ENCODE measurements around the gene SENP1.

The SENP1 gene

DNA sequence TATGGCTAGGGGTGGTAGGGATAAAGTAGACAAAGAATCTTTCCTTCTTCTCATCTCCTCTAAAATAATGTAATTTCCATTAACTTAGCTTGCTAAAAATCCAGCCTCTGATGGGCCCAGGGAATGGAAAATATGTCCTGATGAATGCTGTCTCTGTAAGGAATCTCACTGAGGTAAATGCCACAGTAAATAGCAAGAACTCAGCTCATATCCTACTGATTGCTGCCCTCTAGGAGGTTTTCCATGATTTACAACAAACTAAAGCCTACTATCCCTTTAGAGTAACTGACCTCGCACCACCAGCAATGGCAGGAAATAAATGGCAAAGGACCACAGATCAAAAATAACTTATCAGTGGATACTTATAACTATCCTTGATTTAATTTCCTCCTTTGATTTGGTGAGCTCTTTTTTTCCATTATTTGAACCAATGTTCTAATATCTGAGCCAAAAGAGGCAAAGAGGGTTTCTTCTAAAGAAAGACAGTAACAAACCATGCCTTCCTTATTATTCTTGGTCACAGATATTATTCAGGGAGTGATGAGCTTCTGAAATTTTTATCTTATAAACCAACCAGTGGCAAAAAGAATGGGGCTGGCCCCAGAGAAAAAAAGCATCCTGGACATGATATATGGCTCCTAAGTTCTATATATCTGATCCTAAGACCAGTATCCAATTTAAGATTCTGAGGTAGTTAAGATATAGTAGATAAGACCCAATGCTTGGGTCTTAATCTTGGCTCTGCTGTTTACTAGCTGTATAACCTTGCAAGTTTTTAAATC lies 43.8 kb downstream of the SENP1 start:
- no peak for ATAC-seq
- DNase-seq = no peak
- peaks cover 6 to 12% of the 10 kb centered on the region in 2 donors for H3K9me3 Mint-ChIP-seq
- H3K27ac Mint-ChIP-seq = no peak overlapping the region
- H3K4me1 Mint-ChIP-seq = no peaks in the 10 kb centered on the region
- no peaks in the 10 kb centered on the region for H3K27me3 Mint-ChIP-seq
- H3K4me3 Mint-ChIP-seq = no peak overlapping the region

- H3K9me3 Mint-ChIP-seq = peaks cover 6 to 12% of the 10 kb centered on the region in 2 donors
- no peak for ATAC-seq
Measured at GRCh38 chr12:48060474-48060873, 45.4 kb downstream of the SENP1 start.

GRCh38 chr12:48058771-48059170 lies 47.1 kb downstream of the SENP1 start:
- DNase-seq (no peak), ATAC-seq (no peak)
- Mint-ChIP-seq H3K4me1 (no peaks in the 10 kb centered on the region), H3K9me3 (peaks cover 6 to 12% of the 10 kb centered on the region in 2 donors), H3K27ac (no peak overlapping the region), H3K4me3 (no peak overlapping the region), H3K27me3 (no peaks in the 10 kb centered on the region)

More at GRCh38 chr12:48060474-48060873, 45.4 kb downstream of the SENP1 start:
- no peak for DNase-seq
- Mint-ChIP-seq H3K4me3 (no peak overlapping the region), H3K27me3 (no peaks in the 10 kb centered on the region), H3K4me1 (no peaks in the 10 kb centered on the region), H3K27ac (no peak overlapping the region)

- peak; percentile 70 for ATAC-seq
- no peak overlapping the region for H3K4me3 Mint-ChIP-seq
- H3K27ac Mint-ChIP-seq = no peak overlapping the region
- DNase-seq = no peak
- peaks cover 0 to 12% of the 10 kb centered on the region in 2 donors for H3K9me3 Mint-ChIP-seq
- H3K27me3 Mint-ChIP-seq = no peaks in the 10 kb centered on the region
- H3K4me1 Mint-ChIP-seq = no peaks in the 10 kb centered on the region
Measured at GRCh38 chr12:48054955-48055821, 50.7 kb downstream of the SENP1 start.

- H3K4me1 Mint-ChIP-seq = no peaks in the 10 kb centered on the region
- H3K4me3 Mint-ChIP-seq = no peak overlapping the region
- no peaks in the 10 kb centered on the region for H3K27me3 Mint-ChIP-seq
- H3K9me3 Mint-ChIP-seq = peaks cover 0 to 7% of the 10 kb centered on the region in 2 donors
- no peak for ATAC-seq
- no peak for DNase-seq
- no peak overlapping the region for H3K27ac Mint-ChIP-seq
Measured at GRCh38 chr12:48053883-48054282, 52.0 kb downstream of the SENP1 start.

GRCh38 chr12:48053122-48053521 lies 52.8 kb downstream of the SENP1 start:
- DNase-seq = no peak
- no peak overlapping the region for H3K4me3 Mint-ChIP-seq
- no peaks in the 10 kb centered on the region for H3K9me3 Mint-ChIP-seq
- no peaks in the 10 kb centered on the region for H3K27me3 Mint-ChIP-seq
- ATAC-seq = no peak
- no peak overlapping the region for H3K27ac Mint-ChIP-seq
- H3K4me1 Mint-ChIP-seq = no peaks in the 10 kb centered on the region

DNA sequence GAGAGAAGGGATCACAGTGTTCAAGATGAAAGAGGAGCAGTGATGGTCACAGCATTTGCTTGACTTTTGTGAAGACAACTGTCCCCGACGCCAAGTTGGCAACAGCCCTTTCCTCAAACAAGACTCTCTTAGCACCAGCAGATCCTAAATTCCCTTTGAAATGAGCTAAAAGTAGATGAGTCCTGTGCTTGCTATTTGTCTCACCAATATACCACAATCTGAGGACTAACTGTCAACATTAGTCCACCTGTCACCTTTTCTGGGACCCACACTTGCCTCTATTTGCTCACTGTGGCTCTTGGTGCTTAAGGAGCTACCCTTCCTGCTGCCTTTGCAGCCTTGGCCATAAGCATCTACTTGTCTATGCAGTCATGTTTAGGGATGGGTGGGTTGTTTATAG lies 54.2 kb downstream of the SENP1 start:
- Mint-ChIP-seq H3K4me1 (no peaks in the 10 kb centered on the region), H3K4me3 (no peak overlapping the region), H3K27ac (no peak overlapping the region), H3K9me3 (no peaks in the 10 kb centered on the region), H3K27me3 (no peaks in the 10 kb centered on the region)
- DNase-seq (no peak), ATAC-seq (no peak)

- H3K4me3 Mint-ChIP-seq = no peak overlapping the region
- no peaks in the 10 kb centered on the region for H3K9me3 Mint-ChIP-seq
- H3K27me3 Mint-ChIP-seq = no peaks in the 10 kb centered on the region
- H3K4me1 Mint-ChIP-seq = no peaks in the 10 kb centered on the region
- DNase-seq (no peak), ATAC-seq (no peak)
- peak overlapping the region in 1 of 2 donors; percentile 17 for H3K27ac Mint-ChIP-seq
Measured at GRCh38 chr12:48050174-48050573, 55.7 kb downstream of the SENP1 start.

GRCh38 chr12:48045965-48046518 lies 59.8 kb downstream of the SENP1 start:
- peaks cover 6% of the 10 kb centered on the region for H3K4me1 Mint-ChIP-seq
- no peaks in the 10 kb centered on the region for H3K27me3 Mint-ChIP-seq
- peak; percentile 53 for ATAC-seq
- H3K4me3 Mint-ChIP-seq = no peak overlapping the region
- DNase-seq = no peak
- H3K9me3 Mint-ChIP-seq = no peaks in the 10 kb centered on the region
- H3K27ac Mint-ChIP-seq = peak overlapping the region in 1 of 2 donors; percentile 82

DNA sequence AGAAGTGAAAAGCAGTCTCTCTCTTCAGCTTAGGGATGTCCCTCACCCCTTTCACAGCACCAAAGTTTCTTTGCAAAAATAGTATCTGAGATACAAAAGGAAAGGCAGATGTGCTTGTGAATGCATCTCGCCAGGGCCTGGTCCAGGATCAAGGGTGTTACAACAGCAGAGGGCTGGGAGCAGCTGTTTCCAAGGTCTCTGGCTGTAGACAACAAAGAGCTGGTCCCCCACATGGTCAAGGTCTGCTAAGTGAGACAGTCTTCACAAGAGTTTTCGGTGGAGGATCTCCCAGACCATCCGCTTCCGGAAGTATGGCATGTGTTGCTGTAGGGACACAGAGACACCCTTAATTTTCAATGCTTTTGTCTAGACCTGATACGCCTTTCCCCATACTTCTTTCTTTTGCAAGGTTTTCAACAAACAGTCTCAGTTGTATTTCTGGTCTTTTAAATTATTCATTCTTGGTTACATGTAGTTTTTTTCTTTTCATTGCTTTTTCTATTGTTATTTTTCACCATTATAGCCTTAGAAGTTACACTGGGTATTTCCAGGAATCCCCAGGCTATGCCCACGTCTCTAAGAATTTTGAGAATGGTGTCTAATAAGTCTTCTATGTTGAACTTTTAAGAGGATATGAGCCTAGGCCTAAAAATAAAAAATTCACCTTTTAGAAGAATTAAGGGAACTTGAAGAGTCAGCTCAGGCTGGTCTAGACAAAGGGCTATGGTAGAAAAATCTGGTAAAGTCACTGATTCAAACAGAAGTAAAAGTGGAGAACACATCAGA lies 60.6 kb downstream of the SENP1 start:
- ATAC-seq = no peak
- Mint-ChIP-seq H3K27ac (no peak overlapping the region), H3K4me3 (no peak overlapping the region), H3K27me3 (no peaks in the 10 kb centered on the region), H3K4me1 (peaks cover 6% of the 10 kb centered on the region), H3K9me3 (no peaks in the 10 kb centered on the region)
- no peak for DNase-seq

DNA sequence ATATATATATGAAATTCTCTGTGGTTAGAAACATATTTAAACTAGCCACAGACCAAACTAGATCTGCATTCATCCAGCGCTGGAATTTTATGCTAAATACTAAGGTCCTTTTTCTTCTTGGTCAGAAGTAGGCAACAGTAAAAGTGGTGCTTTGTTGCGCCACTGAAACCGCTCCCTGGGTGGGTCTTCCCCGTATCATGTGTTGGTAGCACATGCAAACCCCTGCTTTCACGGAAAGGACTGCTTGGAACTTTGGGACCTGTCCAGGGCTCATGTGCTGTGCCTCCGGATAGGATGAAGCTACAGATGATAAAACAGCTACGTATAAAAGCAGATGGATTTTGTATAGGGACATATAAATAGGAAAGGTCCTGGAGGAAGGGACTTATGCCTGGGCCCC lies 61.5 kb downstream of the SENP1 start:
- H3K4me1 Mint-ChIP-seq = peaks cover 6% of the 10 kb centered on the region
- no peak for DNase-seq
- H3K4me3 Mint-ChIP-seq = no peak overlapping the region
- H3K27me3 Mint-ChIP-seq = no peaks in the 10 kb centered on the region
- H3K9me3 Mint-ChIP-seq = no peaks in the 10 kb centered on the region
- ATAC-seq = no peak
- H3K27ac Mint-ChIP-seq = no peak overlapping the region

- no peak overlapping the region for H3K4me3 Mint-ChIP-seq
- no peaks in the 10 kb centered on the region for H3K27me3 Mint-ChIP-seq
- no peak overlapping the region for H3K27ac Mint-ChIP-seq
- H3K9me3 Mint-ChIP-seq = no peaks in the 10 kb centered on the region
- DNase-seq (no peak), ATAC-seq (no peak)
- H3K4me1 Mint-ChIP-seq = peaks cover 6% of the 10 kb centered on the region
Measured at GRCh38 chr12:48043771-48044170, 62.1 kb downstream of the SENP1 start.

DNA sequence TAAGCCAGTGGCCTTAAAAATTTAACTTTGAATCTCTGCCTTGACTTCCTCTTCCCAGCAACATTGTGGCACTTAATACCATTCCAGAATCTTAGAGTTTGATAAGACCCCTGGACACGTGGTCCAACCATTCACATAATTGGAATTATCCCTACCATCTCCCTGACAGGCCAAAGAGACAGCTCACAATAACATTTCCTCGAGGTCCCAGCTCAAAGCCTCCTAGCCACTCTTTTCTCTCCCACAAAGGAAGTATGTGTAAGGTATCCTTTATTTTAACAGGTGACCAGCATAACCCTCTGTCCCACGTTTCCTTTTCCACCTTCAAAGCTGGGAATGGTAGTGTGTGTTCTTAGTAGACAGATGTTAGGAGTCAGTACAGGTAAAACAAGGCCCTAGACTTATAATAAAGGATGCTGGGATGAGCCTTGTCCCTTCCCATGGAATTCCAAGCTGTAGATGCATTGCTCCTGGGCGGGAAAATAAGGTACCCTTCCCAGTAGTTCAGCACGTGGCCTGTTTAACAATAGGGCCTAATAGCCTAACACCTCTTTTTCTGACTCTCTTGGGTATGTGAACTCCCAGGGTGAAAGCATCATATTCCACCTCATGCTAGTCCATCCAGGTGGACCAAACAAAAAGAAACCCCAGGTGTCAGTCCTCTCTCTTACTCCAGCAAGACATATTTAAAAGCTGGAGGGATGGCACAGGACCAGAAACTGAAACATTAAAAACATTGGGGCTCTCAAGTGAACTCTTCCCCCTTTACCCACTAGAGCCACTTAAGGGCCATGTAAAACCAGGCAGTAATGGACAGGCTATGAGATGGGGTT lies 64.1 kb downstream of the SENP1 start:
- H3K27me3 Mint-ChIP-seq = no peaks in the 10 kb centered on the region
- H3K27ac Mint-ChIP-seq = no peak overlapping the region
- no peaks in the 10 kb centered on the region for H3K9me3 Mint-ChIP-seq
- no peak for ATAC-seq
- H3K4me3 Mint-ChIP-seq = no peak overlapping the region
- no peak for DNase-seq
- peaks cover 12% of the 10 kb centered on the region for H3K4me1 Mint-ChIP-seq

- Mint-ChIP-seq H3K9me3 (no peaks in the 10 kb centered on the region), H3K27me3 (no peaks in the 10 kb centered on the region), H3K4me3 (no peak overlapping the region), H3K4me1 (peaks cover 12% of the 10 kb centered on the region), H3K27ac (no peak overlapping the region)
- ATAC-seq (no peak), DNase-seq (no peak)
Measured at GRCh38 chr12:48040354-48040753, 65.5 kb downstream of the SENP1 start.

GRCh38 chr12:48039151-48039550 lies 66.7 kb downstream of the SENP1 start:
- Mint-ChIP-seq H3K4me3 (no peak overlapping the region), H3K4me1 (peaks cover 12% of the 10 kb centered on the region), H3K27me3 (no peaks in the 10 kb centered on the region), H3K27ac (peak overlapping the region in 1 of 2 donors; percentile 4), H3K9me3 (no peaks in the 10 kb centered on the region)
- no peak for DNase-seq
- ATAC-seq = no peak
